BE2C (cell line): ENCODE measurements around the gene ATP2B3.
A peak's percentile ranks its signal among the peaks of the same experiment; 100 is the strongest.

ENCODE experiments used
- DNase-seq: peaks from one replicate; pipeline ENCODE4 v3.0.0-alpha.2; 2020
- H3K27me3 ChIP-seq: fragments of 250-450 bp; sonication (Bioruptor Pico); 2 replicates; pipeline ENCODE4 v1.5.1; 2020; ENCODE audit warnings: mild to moderate bottlenecking
- H3K36me3 ChIP-seq: fragments of 250-450 bp; sonication (Bioruptor Pico); 2 replicates; pipeline ENCODE4 v1.5.1; 2020; ENCODE audit warnings: mild to moderate bottlenecking
- H3K4me1 ChIP-seq: fragments of 250-450 bp; sonication (Bioruptor Pico); 2 replicates; pipeline ENCODE4 v1.5.1; 2020
- H3K4me3 ChIP-seq: 2 replicates; pipeline ENCODE4 v1.5.1; 2011; ENCODE audit warnings: low read depth, low read length
- H3K9me3 ChIP-seq: fragments of 250-450 bp; sonication (Bioruptor Pico); 2 replicates; pipeline ENCODE4 v1.5.1; 2020
- CTCF ChIP-seq: IDR thresholded peaks from 2 replicates; pipeline ENCODE4 v1.5.1; 2012; ENCODE audit warnings: mild to moderate bottlenecking, low read depth, low read length

ATP2B3 gene

GRCh38 chrX:153491351-153491914, 26.0 kb upstream of the ATP2B3 start:
- TF ChIP-seq CTCF = no peak
- no peak for DNase-seq
- Histone ChIP-seq H3K4me1 (peaks cover 18% of the 10 kb centered on the region), H3K36me3 (no peaks in the 10 kb centered on the region), H3K4me3 (no peak overlapping the region), H3K27me3 (no peaks in the 10 kb centered on the region), H3K9me3 (no peaks in the 10 kb centered on the region)

DNA sequence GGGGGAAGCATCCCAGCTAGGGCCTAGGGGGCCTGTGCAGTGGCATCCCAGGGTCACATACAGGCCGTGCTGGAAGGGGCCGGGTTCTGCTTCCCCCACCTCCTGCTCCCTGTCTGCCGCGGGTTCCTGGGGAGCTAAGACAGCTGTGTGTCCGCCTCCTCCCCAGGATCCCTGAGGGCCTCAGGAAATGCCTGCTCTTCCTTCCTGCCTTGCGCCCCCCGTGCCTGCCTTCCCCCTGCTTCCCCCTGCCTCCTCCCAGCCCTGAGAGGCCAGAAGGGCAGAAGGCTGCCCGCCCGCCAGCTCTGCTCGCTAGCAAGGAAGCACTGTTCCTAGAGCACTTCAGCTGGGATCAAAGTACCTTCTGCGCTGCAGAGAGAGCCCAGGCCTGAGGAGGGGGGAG, 25.5 kb upstream of the ATP2B3 start:
- DNase-seq = no peak
- Histone ChIP-seq H3K4me1 (peaks cover 16% of the 10 kb centered on the region), H3K36me3 (no peaks in the 10 kb centered on the region), H3K9me3 (no peaks in the 10 kb centered on the region), H3K27me3 (no peaks in the 10 kb centered on the region), H3K4me3 (no peak overlapping the region)
- TF ChIP-seq CTCF = no peak

GRCh38 chrX:153492543-153492942, 24.9 kb upstream of the ATP2B3 start:
- no peak for TF ChIP-seq CTCF
- no peak for DNase-seq
- H3K9me3 ChIP-seq = no peaks in the 10 kb centered on the region
- H3K4me1 ChIP-seq = peaks cover 16% of the 10 kb centered on the region
- no peaks in the 10 kb centered on the region for H3K27me3 ChIP-seq
- no peak overlapping the region for H3K4me3 ChIP-seq
- H3K36me3 ChIP-seq = no peaks in the 10 kb centered on the region

DNA sequence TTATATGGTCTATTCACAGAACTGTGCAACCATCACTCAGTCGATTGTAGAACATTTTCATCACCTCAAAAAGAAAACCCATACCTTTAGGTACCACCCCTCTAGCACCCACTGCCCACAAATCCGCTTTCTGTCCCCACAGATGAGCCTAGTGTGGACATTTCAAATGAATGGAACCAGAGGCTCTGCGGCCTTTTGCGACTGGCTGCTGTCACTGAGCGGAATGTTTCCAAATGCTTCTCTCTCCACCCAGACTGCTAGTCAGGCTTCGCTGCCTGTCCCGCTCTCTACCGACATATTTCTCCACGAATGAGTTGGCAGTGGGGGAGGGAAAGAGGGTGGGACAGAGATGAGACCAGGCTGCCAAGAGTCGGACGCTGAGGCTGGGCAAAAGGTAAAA, 24.4 kb upstream of the ATP2B3 start:
- TF ChIP-seq CTCF = no peak
- no peaks in the 10 kb centered on the region for H3K36me3 ChIP-seq
- H3K27me3 ChIP-seq = no peaks in the 10 kb centered on the region
- H3K4me3 ChIP-seq = no peak overlapping the region
- no peaks in the 10 kb centered on the region for H3K9me3 ChIP-seq
- DNase-seq = no peak
- peaks cover 11% of the 10 kb centered on the region for H3K4me1 ChIP-seq

DNA sequence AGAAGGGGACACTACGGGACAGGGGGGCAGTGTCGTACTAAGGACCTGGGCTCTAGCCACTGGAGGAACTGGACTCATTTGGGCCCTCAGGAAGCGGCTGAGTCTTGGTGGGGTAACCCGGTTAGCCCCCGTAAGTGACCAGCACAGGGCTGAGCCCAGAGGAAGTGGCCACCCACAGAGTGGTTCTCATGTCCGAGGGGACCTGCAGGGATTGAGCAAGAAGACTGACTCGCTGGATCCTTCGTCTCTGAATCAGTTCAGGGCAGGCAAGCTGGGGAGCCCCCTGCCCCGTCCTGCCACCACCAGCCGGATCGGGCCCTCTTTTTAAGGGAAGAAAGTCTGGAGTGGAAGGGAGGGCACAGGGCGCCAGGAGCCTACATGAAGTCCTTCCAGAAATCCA, 23.4 kb upstream of the ATP2B3 start:
- peaks cover 9% of the 10 kb centered on the region for H3K4me1 ChIP-seq
- no peak for TF ChIP-seq CTCF
- H3K9me3 ChIP-seq = no peaks in the 10 kb centered on the region
- no peak for DNase-seq
- no peaks in the 10 kb centered on the region for H3K27me3 ChIP-seq
- no peaks in the 10 kb centered on the region for H3K36me3 ChIP-seq
- H3K4me3 ChIP-seq = no peak overlapping the region; the same call in 1 of the 2 replicates

GRCh38 chrX:153494541-153495361, 22.7 kb upstream of the ATP2B3 start, which contains the start of gene BGN:
TSS of gene BGN (plus strand) at chrX:153494980. CDS start at chrX:153504632, 9,652 bp downstream.
- H3K4me3 ChIP-seq = peak within 1 kb of the TSS; percentile 55

More at GRCh38 chrX:153494541-153495361, 22.7 kb upstream of the ATP2B3 start, which contains the start of gene BGN:
- Histone ChIP-seq H3K9me3 (no peaks in the 10 kb centered on the region), H3K36me3 (no peaks in the 10 kb centered on the region), H3K4me1 (peaks cover 12% of the 10 kb centered on the region), H3K27me3 (no peaks in the 10 kb centered on the region)
- DNase-seq = peak; percentile 80
- peak; percentile 57 for TF ChIP-seq CTCF
